ENCODE data around the gene SERPINB10.

GRCh38 chr18:63981719-63982118 is 74.0 kb downstream of the SERPINB10 start:
- no peak for TF ChIP-seq CTCF (conservative IDR thresholded peaks at IDR 0.05 in 1 of 2, IDR thresholded peaks at IDR 0.05 in 1 of 2; ENCODE audit: extremely low read depth in 1 of 2, insufficient read depth in 1 of 2, low read depth in 1 of 2, low read length in 2 of 2)
- no peak for TF ChIP-seq EZH2 (IDR thresholded peaks at IDR 0.05; ENCODE audit: borderline replicate concordance, low read length)
